H1 (cell line): ENCODE measurements around the gene EIF4E1B. TPM values are rescaled to one million over a fixed set of nuclear protein-coding genes. Genes with fewer than 3 reads are reported as not detected.

Source experiments
- CTCF ChIA-PET: fragments of 300-600 bp; sonication (Branson Sonifier 250); formaldehyde crosslinking; loops from one replicate; lab custom pipeline; 2021; ENCODE audit not compliant: partially characterized antibody; lab: Charles Lee
- POLR2A ChIA-PET: fragments of 300-600 bp; sonication (Branson Sonifier 250); formaldehyde crosslinking; loops from one replicate; lab custom pipeline; 2021; ENCODE audit warnings: inconsistent platforms; ENCODE audit not compliant: partially characterized antibody; lab: Charles Lee
- DNase-seq, 2 experiments: peaks; one replicate each; pipeline versions ENCODE4 v3.0.0 to v3.0.0-alpha.2; 2010 to 2022; ENCODE audit warnings: low spot score in 2 of 2, low read depth in 1 of 2, mixed read lengths in 1 of 2
- FAIRE-seq: peaks from 2 replicates; lab custom pipeline; 2011; peaks lifted over from hg19 to GRCh38; lab: Jason Lieb, UNC
- H2AFZ ChIP-seq: 2 replicates; pipeline ENCODE4 v1.8.1; 2012; ENCODE audit warnings: low read length, inconsistent platforms
- H2AK5ac ChIP-seq: 2 replicates; pipeline ENCODE4 v1.6.1; 2013; ENCODE audit warnings: low read depth, low read length
- H2BK120ac ChIP-seq: replicated peaks from 2 replicates; pipeline ENCODE3; 2013; ENCODE audit warnings: low read depth, low read length, inconsistent platforms
- H2BK12ac ChIP-seq: 2 replicates; pipeline ENCODE4 v1.6.1; 2013; ENCODE audit warnings: low read depth, low read length
- H2BK15ac ChIP-seq: 2 replicates; pipeline ENCODE4 v1.6.1; 2013; ENCODE audit warnings: low read length
- H2BK20ac ChIP-seq: 2 replicates; pipeline ENCODE4 v1.6.1; 2013; ENCODE audit warnings: low read length
- H2BK5ac ChIP-seq: 2 replicates; pipeline ENCODE4 v1.6.1; 2013; ENCODE audit warnings: low read depth, low read length
- H3K14ac ChIP-seq: 2 replicates; pipeline ENCODE4 v1.6.1; 2013; ENCODE audit warnings: inconsistent platforms; ENCODE audit not compliant: insufficient read length
- H3K18ac ChIP-seq: 2 replicates; pipeline ENCODE4 v1.6.1; 2013; ENCODE audit warnings: low read length; ENCODE audit errors: extremely low read depth
- H3K23ac ChIP-seq: 2 replicates; pipeline ENCODE4 v1.6.1; 2013; ENCODE audit warnings: inconsistent platforms; ENCODE audit not compliant: insufficient read length
- H3K23me2 ChIP-seq: 2 replicates; pipeline ENCODE4 v1.6.1; 2013; ENCODE audit warnings: low read depth, low read length
- H3K27ac ChIP-seq: 2 replicates; pipeline ENCODE4 v1.6.1; 2011; ENCODE audit warnings: low read depth, low read length, inconsistent platforms
- H3K27me3 ChIP-seq, 4 experiments: replicated peaks in 1 of 4; 1 replicate in 1 of 4; 2 replicates in 3 of 4; pipeline versions ENCODE4 v1.6.1 to v1.8.1; 2011 to 2013; ENCODE audit warnings: low read length in 3 of 4, mild to moderate bottlenecking in 3 of 4, inconsistent platforms in 2 of 4, mixed read lengths in 2 of 4, moderate library complexity in 1 of 4; ENCODE audit not compliant: control insufficient read depth in 3 of 4, insufficient read depth in 3 of 4; ENCODE audit errors: extremely low read depth in 1 of 4
- H3K36me3 ChIP-seq, 4 experiments: 2 replicates each; pipeline versions ENCODE4 v1.6.1 to v1.8.1; 2011 to 2013; ENCODE audit warnings: mild to moderate bottlenecking in 4 of 4, low read length in 3 of 4, moderate library complexity in 2 of 4, control low read depth in 1 of 4, inconsistent platforms in 1 of 4; ENCODE audit not compliant: insufficient read depth in 4 of 4, control insufficient read depth in 2 of 4
- H3K4ac ChIP-seq: replicated peaks from 2 replicates; pipeline ENCODE3; 2013; ENCODE audit warnings: low read length, low read depth, mixed read lengths, inconsistent platforms; ENCODE audit not compliant: insufficient read length
- H3K4me1 ChIP-seq, 4 experiments: replicated peaks in 1 of 4; 1 replicate in 1 of 4; 2 replicates in 3 of 4; pipeline versions ENCODE4 v1.6.1 to v1.8.1; 2011 to 2013; ENCODE audit warnings: low read length in 3 of 4, inconsistent platforms in 2 of 4, mixed read lengths in 1 of 4; ENCODE audit not compliant: insufficient read depth in 4 of 4, control insufficient read depth in 3 of 4
- H3K4me2 ChIP-seq, 2 experiments: 2 replicates each; pipeline versions ENCODE4 v1.6.1 to v1.8.1; 2011 to 2013; ENCODE audit warnings: low read depth in 2 of 2, low read length in 2 of 2, control low read depth in 1 of 2, inconsistent platforms in 1 of 2, mild to moderate bottlenecking in 1 of 2; ENCODE audit not compliant: insufficient read depth in 1 of 2
- H3K4me3 ChIP-seq, 4 experiments: fragments of 200-600, 300-600 bp in 1 of 4; sonication (generic), shearing (Covaris generic), sonication (Bioruptor Twin) in 1 of 4; 2 replicates each; pipeline versions ENCODE4 v1.5.1 to v1.8.1; 2011 to 2016; ENCODE audit warnings: low read length in 4 of 4, low read depth in 3 of 4, control low read depth in 2 of 4, inconsistent platforms in 2 of 4, mild to moderate bottlenecking in 2 of 4, mixed read lengths in 1 of 4, moderate library complexity in 1 of 4; ENCODE audit not compliant: insufficient read depth in 2 of 4; ENCODE audit errors: extremely low read depth in 1 of 4
- H3K56ac ChIP-seq: replicated peaks from 2 replicates; pipeline ENCODE3; 2013; ENCODE audit warnings: low read depth, mild to moderate bottlenecking, mixed read lengths, low read length, inconsistent platforms; ENCODE audit not compliant: insufficient read length
- H3K79me1 ChIP-seq: 2 replicates; pipeline ENCODE4 v1.6.1; 2013; ENCODE audit warnings: low read depth, low read length, control low read depth
- H3K79me2 ChIP-seq, 2 experiments: 2 replicates each; pipeline versions ENCODE4 v1.6.1 to v1.8.1; 2012 to 2013; ENCODE audit warnings: low read length in 2 of 2, mild to moderate bottlenecking in 2 of 2, inconsistent platforms in 1 of 2; ENCODE audit not compliant: insufficient read depth in 2 of 2, control insufficient read depth in 1 of 2
- H3K9ac ChIP-seq, 4 experiments: replicated peaks in 1 of 4; 1 replicate in 1 of 4; 2 replicates in 3 of 4; pipeline versions ENCODE4 v1.6.1 to v1.8.1; 2011 to 2013; ENCODE audit warnings: low read depth in 3 of 4, low read length in 3 of 4, control low read depth in 2 of 4, mild to moderate bottlenecking in 2 of 4, moderate library complexity in 2 of 4, inconsistent platforms in 1 of 4; ENCODE audit errors: extremely low read depth in 1 of 4
- H3K9me3 ChIP-seq, 2 experiments: 2 replicates each; pipeline versions ENCODE4 v1.6.1 to v1.8.1; 2012 to 2013; ENCODE audit warnings: mild to moderate bottlenecking in 2 of 2, moderate library complexity in 2 of 2, control low read depth in 1 of 2, inconsistent platforms in 1 of 2, low read depth in 1 of 2, low read length in 1 of 2, mixed read lengths in 1 of 2; ENCODE audit not compliant: insufficient read depth in 2 of 2
- H4K20me1 ChIP-seq, 2 experiments: replicated peaks in 1 of 2; 2 replicates each; pipeline versions ENCODE3 to v1.8.1; 2011 to 2013; ENCODE audit warnings: inconsistent platforms in 2 of 2, low read length in 2 of 2, mild to moderate bottlenecking in 1 of 2; ENCODE audit not compliant: insufficient read depth in 2 of 2, control insufficient read depth in 1 of 2
- H4K5ac ChIP-seq: 2 replicates; pipeline ENCODE4 v1.6.1; 2013; ENCODE audit warnings: low read length, low read depth, mixed read lengths, inconsistent platforms; ENCODE audit not compliant: insufficient read length
- H4K8ac ChIP-seq: 2 replicates; pipeline ENCODE4 v1.8.0; 2013; ENCODE audit warnings: mild to moderate bottlenecking, moderate library complexity, low read length, inconsistent platforms; ENCODE audit not compliant: insufficient read depth; ENCODE audit errors: extremely low read depth
- H4K91ac ChIP-seq: replicated peaks from 2 replicates; pipeline ENCODE3; 2013; ENCODE audit warnings: low read length, mixed read lengths, inconsistent platforms; ENCODE audit not compliant: insufficient read length
- ATF3 ChIP-seq: IDR thresholded peaks from 2 replicates; pipeline ENCODE4 v1.6.1; 2011; ENCODE audit warnings: low read depth, mild to moderate bottlenecking, low read length; ENCODE audit not compliant: insufficient read depth
- BCL11A ChIP-seq, 2 experiments: IDR thresholded peaks; one replicate each; pipeline ENCODE4 v1.6.1; 2011; ENCODE audit warnings: low read depth in 2 of 2, low read length in 2 of 2, mild to moderate bottlenecking in 2 of 2
- EZH2 ChIP-seq: fragments of 200-600 bp; sonication (generic); IDR thresholded peaks from 2 replicates; pipeline ENCODE4 v1.7.1; 2012; ENCODE audit warnings: low read depth, mild to moderate bottlenecking, moderate library complexity, low read length, inconsistent platforms; ENCODE audit not compliant: severe bottlenecking
- KDM1A ChIP-seq: fragments of 200-600, 300-600 bp; sonication (generic); IDR thresholded peaks from 2 replicates; pipeline ENCODE4 v1.7.1; 2016; ENCODE audit warnings: mild to moderate bottlenecking, low read length, borderline replicate concordance
- MAFK ChIP-seq: IDR thresholded peaks from 2 replicates; pipeline ENCODE4 v1.6.1; 2012; ENCODE audit warnings: low read depth, mild to moderate bottlenecking, improper control_type of control experiment, low read length
- MAX ChIP-seq: IDR thresholded peaks from 2 replicates; pipeline ENCODE4 v1.6.1; 2012; ENCODE audit warnings: inconsistent platforms
- SIRT6 ChIP-seq: IDR thresholded peaks from one replicate; pipeline ENCODE4 v1.7.1; 2012; ENCODE audit warnings: low read length, inconsistent platforms
- SP2 ChIP-seq: IDR thresholded peaks from 2 replicates; pipeline ENCODE4 v1.6.1; 2012; ENCODE audit warnings: mild to moderate bottlenecking, low read length, inconsistent platforms
- SRF ChIP-seq: IDR thresholded peaks from 2 replicates; pipeline ENCODE4 v1.6.1; 2011; ENCODE audit warnings: mild to moderate bottlenecking, low read depth, low read length, moderate library complexity
- SUZ12 ChIP-seq: fragments of 200-600 bp; sonication (generic); IDR thresholded peaks from 2 replicates; pipeline ENCODE4 v1.6.1; 2012; ENCODE audit warnings: mild to moderate bottlenecking, inconsistent platforms, low read length, moderate library complexity, mixed read lengths
- YY1 ChIP-seq: IDR thresholded peaks from 2 replicates; pipeline ENCODE4 v1.6.1; 2011; ENCODE audit warnings: low read depth, mild to moderate bottlenecking, low read length
- WGBS, 2 experiments: shearing (Covaris generic) in 1 of 2; methylation state at CpG; one replicate each; pipeline versions ENCODE4 v1.1.6 to v1.1.7; 2013 to 2015; ENCODE audit warnings: low lambda C conversion rate in 2 of 2, mixed read lengths in 2 of 2, inconsistent platforms in 1 of 2, low coverage in 1 of 2, missing lambda C conversion rate in 1 of 2; ENCODE audit not compliant: insufficient replicate concordance in 2 of 2, insufficient coverage in 1 of 2, insufficient read length in 1 of 2; ENCODE audit errors: extremely low coverage in 1 of 2, missing lambda C conversion rate in 1 of 2; 5-methylcytosine and 5-hydroxymethylcytosine counted together
- polyA plus RNA-seq, 7 experiments: library from polyadenylated mRNA; depleted of rRNA in 3 of 7; stranded (reverse) in 5 of 7; unstranded in 2 of 7; fragments of >200 nt in 5 of 7; fragments of 200-250 nt in 2 of 7; gene quantifications; 1 replicate in 5 of 7; 2 replicates in 1 of 7; 4 replicates in 1 of 7; pipeline versions ENCODE4 v1.2.1 to v1.2.3, GENCODE V29; 2011 to 2013; ENCODE audit warnings: missing spikeins in 2 of 7, mixed read lengths in 2 of 7
- total RNA-seq: library from RNA; stranded (reverse); fragmentation: NEBNext Ultra II Directional; extraction: Animal tissue kit (Norgen Biotek cat#: 25700); gene quantifications from 2 replicates; pipeline ENCODE4 v1.2.1, GENCODE V29; 2021

The EIF4E1B gene
- total and polyA plus RNA-seq, 2 of the 8 experiments (the other 6 are each of a cell fraction or from before 2014, with no cell fraction given) = 0.97 to 1.3 TPM

GRCh38 chr5:176643491-176644219, 13.2 kb downstream of the EIF4E1B start:
- Histone ChIP-seq H2BK20ac (no peak overlapping the region), H3K9me3 (no peaks in the 10 kb centered on the region), H3K4me1 (peaks cover 0 to 33% (median 23%) of the 10 kb centered on the region in 4 experiments; a peak in 6 of 7 replicates), H2BK5ac (0 out of 2 replicates have a peak overlapping the region, but pooled peaks have one; percentile 24), H3K36me3 (no peaks in the 10 kb centered on the region), H3K23ac (no peak overlapping the region), H3K27ac (no peak overlapping the region), H3K9ac (no peak overlapping the region), H3K4ac (no peak overlapping the region), H4K5ac (no peak overlapping the region), H3K4me3 (no peak overlapping the region), H2BK120ac (no peak overlapping the region), H3K4me2 (peak overlapping the region; percentile 18 to 45; a peak in 2 of 4 replicates), H2AK5ac (no peak overlapping the region), H4K91ac (peak overlapping the region; percentile 84), H3K79me1 (peaks cover 6% of the 10 kb centered on the region; the same call in 1 of the 2 replicates), H3K79me2 (peaks cover 0 to 4% of the 10 kb centered on the region in 2 experiments; a peak in 1 of 4 replicates), H4K20me1 (peaks cover 2 to 3% of the 10 kb centered on the region in 2 experiments), H4K8ac (peak overlapping the region; percentile 28; the same call in 1 of the 2 replicates), H2BK15ac (no peak overlapping the region), H3K27me3 (no peaks in the 10 kb centered on the region; a peak in 1 of 7 replicates), H3K56ac (no peak overlapping the region), H3K14ac (no peak overlapping the region), H3K18ac (no peak overlapping the region; the same call in 1 of the 2 replicates), H2BK12ac (no peak overlapping the region), H3K23me2 (peaks cover 7% of the 10 kb centered on the region; the same call in 1 of the 2 replicates), H2AFZ (no peak overlapping the region)
- POLR2A ChIA-PET = interaction anchor here (0.7 to 1.3 kb wide), 4 partner anchors 8 to 105 kb away, joined by 3 to 4 read pairs (median 3); no protein-coding TSS in a partner anchor
- CTCF ChIA-PET = interaction anchor here (0.9 to 4.4 kb wide), 4 partner anchors 13 to 70 kb away, joined by 4 to 14 read pairs (median 4); partner anchors contain the start of genes EIF4E1B and SNCB
- DNase-seq (no peak), FAIRE-seq (no peak)
- 90% methylated on average over 9 of the region's 11 CpGs; no CpG with 5 or more reads in 1 of the 2 experiments for WGBS, 2 experiments
- TF ChIP-seq EZH2 = no peak
- TF ChIP-seq SIRT6 = no peak
- TF ChIP-seq YY1 = no peak
- no peak for TF ChIP-seq MAFK
- no peak for TF ChIP-seq BCL11A (IDR thresholded peaks at IDR 0.05; ENCODE audit: low read depth in 2 of 2, low read length in 2 of 2)
- no peak for TF ChIP-seq SRF
- no peak for TF ChIP-seq MAX
- no peak for TF ChIP-seq ATF3
- no peak for TF ChIP-seq SUZ12
- TF ChIP-seq SP2 = no peak
- TF ChIP-seq KDM1A = no peak
